KMS-11 (cell line): Measurements from ENCODE around the gene KRT16.

ENCODE experiments used
- H2AFZ ChIP-seq: fragments of 200-600 bp; sonication (generic); 2 replicates; pipeline ENCODE4 v1.6.1; 2016; ENCODE audit warnings: antibody characterized with exemption, mixed run types, low read depth
- H3K27ac ChIP-seq: fragments of 200-600 bp; sonication (generic); 2 replicates; pipeline ENCODE4 v1.6.1; 2016; ENCODE audit warnings: mild to moderate bottlenecking, mixed run types
- H3K27me3 ChIP-seq: fragments of 200-600 bp; sonication (generic); 2 replicates; pipeline ENCODE4 v1.6.1; 2017; ENCODE audit warnings: mild to moderate bottlenecking, low read depth, mixed run types, moderate library complexity; ENCODE audit not compliant: insufficient read depth
- H3K36me3 ChIP-seq: fragments of 200-600 bp; sonication (generic); 2 replicates; pipeline ENCODE4 v1.6.1; 2017; ENCODE audit warnings: mild to moderate bottlenecking, mixed run types; ENCODE audit not compliant: insufficient read depth
- H3K4me1 ChIP-seq: fragments of 200-600 bp; sonication (generic); 2 replicates; pipeline ENCODE4 v1.6.1; 2016; ENCODE audit warnings: mild to moderate bottlenecking, low read depth, mixed run types; ENCODE audit not compliant: poor library complexity, severe bottlenecking
- H3K4me2 ChIP-seq: fragments of 200-600 bp; sonication (generic); 2 replicates; pipeline ENCODE4 v1.7.0; 2016; ENCODE audit warnings: mild to moderate bottlenecking, mixed run types
- H3K4me3 ChIP-seq: fragments of 200-600 bp; sonication (generic); IDR thresholded peaks from 2 replicates; pipeline ENCODE4 v1.6.1; 2017; ENCODE audit warnings: low read depth, low read length, mixed read lengths; ENCODE audit not compliant: insufficient read depth
- H3K79me2 ChIP-seq: fragments of 200-600 bp; sonication (generic); 2 replicates; pipeline ENCODE4 v1.6.1; 2016; ENCODE audit warnings: low read depth, mixed run types; ENCODE audit not compliant: insufficient read depth
- H3K9ac ChIP-seq: fragments of 200-600 bp; sonication (generic); 2 replicates; pipeline ENCODE4 v1.6.1; 2016; ENCODE audit warnings: mild to moderate bottlenecking, mixed run types
- H4K20me1 ChIP-seq: fragments of 200-600 bp; sonication (generic); 2 replicates; pipeline ENCODE4 v1.6.1; 2016; ENCODE audit warnings: mild to moderate bottlenecking, mixed run types; ENCODE audit not compliant: insufficient read depth
- CTCF ChIP-seq: fragments of 200-600 bp; sonication (generic); conservative IDR thresholded peaks from 2 replicates; pipeline ENCODE4 v1.6.1; 2017; ENCODE audit warnings: low read depth, mild to moderate bottlenecking, antibody characterized with exemption, low read length, moderate library complexity, mixed read lengths

KRT16 gene

GRCh38 chr17:41657936-41658335 lies 45.4 kb upstream of the KRT16 start:
- Histone ChIP-seq H3K9ac (no peak overlapping the region), H3K4me1 (peaks cover 2% of the 10 kb centered on the region), H3K4me2 (no peak overlapping the region)

GRCh38 chr17:41657176-41657754 lies 44.7 kb upstream of the KRT16 start:
- Histone ChIP-seq H3K4me2 (no peak overlapping the region), H4K20me1 (no peaks in the 10 kb centered on the region), H3K79me2 (no peaks in the 10 kb centered on the region), H3K27ac (no peak overlapping the region), H3K9ac (no peak overlapping the region), H2AFZ (no peak overlapping the region), H3K4me1 (no peaks in the 10 kb centered on the region), H3K27me3 (no peaks in the 10 kb centered on the region; the same call in 1 of the 2 replicates), H3K4me3 (no peak overlapping the region), H3K36me3 (no peaks in the 10 kb centered on the region)
- TF ChIP-seq CTCF: no peak

More at GRCh38 chr17:41657936-41658335, 45.4 kb upstream of the KRT16 start:
- H4K20me1 ChIP-seq: no peaks in the 10 kb centered on the region
- no peak overlapping the region for H3K27ac ChIP-seq
- no peaks in the 10 kb centered on the region; the same call in 1 of the 2 replicates for H3K27me3 ChIP-seq
- no peaks in the 10 kb centered on the region for H3K36me3 ChIP-seq
- no peaks in the 10 kb centered on the region for H3K79me2 ChIP-seq
- no peak overlapping the region for H3K4me3 ChIP-seq
- no peak for TF ChIP-seq CTCF
- H2AFZ ChIP-seq: no peak overlapping the region

GRCh38 chr17:41656249-41657023 lies 43.9 kb upstream of the KRT16 start:
- no peak for TF ChIP-seq CTCF
- H3K27ac ChIP-seq: no peak overlapping the region
- no peaks in the 10 kb centered on the region; the same call in 1 of the 2 replicates for H3K27me3 ChIP-seq
- no peaks in the 10 kb centered on the region for H4K20me1 ChIP-seq
- H3K4me1 ChIP-seq: no peaks in the 10 kb centered on the region
- H2AFZ ChIP-seq: no peak overlapping the region
- no peaks in the 10 kb centered on the region for H3K79me2 ChIP-seq
- H3K36me3 ChIP-seq: no peaks in the 10 kb centered on the region
- no peak overlapping the region for H3K4me3 ChIP-seq
- H3K9ac ChIP-seq: no peak overlapping the region
- no peak overlapping the region for H3K4me2 ChIP-seq

- no peaks in the 10 kb centered on the region for H3K4me1 ChIP-seq
- H3K36me3 ChIP-seq: no peaks in the 10 kb centered on the region
- no peak overlapping the region for H3K27ac ChIP-seq
- H2AFZ ChIP-seq: no peak overlapping the region
- no peaks in the 10 kb centered on the region for H4K20me1 ChIP-seq
- H3K27me3 ChIP-seq: no peaks in the 10 kb centered on the region
- H3K9ac ChIP-seq: no peak overlapping the region
- no peak for TF ChIP-seq CTCF
- H3K4me3 ChIP-seq: no peak overlapping the region
- no peaks in the 10 kb centered on the region for H3K79me2 ChIP-seq
- H3K4me2 ChIP-seq: no peak overlapping the region
Measured at GRCh38 chr17:41655611-41656111, 43.1 kb upstream of the KRT16 start.
